ENCODE results near the gene ZNF732. TPM values are rescaled to one million over a fixed set of nuclear protein-coding genes. Genes with fewer than 3 reads are reported as not detected.
"Not testable (repeated sequence)": the region's sequence is repeated elsewhere in the genome, so short reads cannot be mapped to it uniquely, and the experiment has no call there.

ZNF732 gene
- polyA plus RNA-seq, 4 donors = 0.06 to 1.2 TPM; not detected in 2

DNA sequence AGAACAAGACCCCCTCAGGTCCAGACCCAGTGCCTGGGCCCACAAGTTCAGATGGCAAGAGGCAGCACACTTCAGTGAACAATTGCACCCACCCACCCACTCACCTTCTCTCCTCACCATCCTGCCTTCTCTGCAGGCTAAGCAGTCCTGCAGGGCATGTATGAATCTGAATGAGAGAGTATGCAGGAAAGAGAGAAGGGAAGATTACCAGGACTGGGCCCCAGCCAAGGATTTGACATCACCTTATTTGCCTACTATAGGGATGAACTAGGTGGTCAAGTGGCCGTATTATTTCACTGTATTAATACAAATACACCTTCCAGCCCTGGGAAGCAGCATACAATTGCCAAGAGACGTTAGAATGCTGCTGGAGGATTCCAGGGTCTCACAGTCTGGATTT lies 30.2 kb upstream of the ZNF732 start:
- Histone ChIP-seq H3K27ac (ENCODE audit: low read depth in 1 of 3, low read length in 2 of 3) (no peak overlapping the region), H3K27me3 (ENCODE audit: control insufficient read depth in 3 of 3, insufficient read depth in 3 of 3, low read length in 3 of 3) (no peaks in the 10 kb centered on the region), H3K4me3 (ENCODE audit: low read depth in 1 of 3, low read length in 3 of 3) (no peak overlapping the region), H3K9me3 (ENCODE audit: control insufficient read depth in 2 of 2, insufficient read depth in 1 of 2, low read depth in 1 of 2, low read length in 1 of 2) (peaks cover 1 to 13% of the 10 kb centered on the region in 2 donors), H3K36me3 (ENCODE audit: control insufficient read depth in 3 of 3, insufficient read depth in 2 of 3, low read depth in 1 of 3, low read length in 3 of 3) (peaks cover 0 to 2% (median 0%) of the 10 kb centered on the region in 3 donors), H3K4me1 (ENCODE audit: control insufficient read depth in 3 of 3, insufficient read depth in 2 of 3, low read depth in 1 of 3, low read length in 2 of 3) (peaks cover 0 to 7% (median 2%) of the 10 kb centered on the region in 3 donors)
- DNase-seq (no peak), FAIRE-seq (no peak)
- 84 to 94% (median 93%) methylated on average over 2 of the region's 2 CpGs for WGBS, 3 donors

DNA sequence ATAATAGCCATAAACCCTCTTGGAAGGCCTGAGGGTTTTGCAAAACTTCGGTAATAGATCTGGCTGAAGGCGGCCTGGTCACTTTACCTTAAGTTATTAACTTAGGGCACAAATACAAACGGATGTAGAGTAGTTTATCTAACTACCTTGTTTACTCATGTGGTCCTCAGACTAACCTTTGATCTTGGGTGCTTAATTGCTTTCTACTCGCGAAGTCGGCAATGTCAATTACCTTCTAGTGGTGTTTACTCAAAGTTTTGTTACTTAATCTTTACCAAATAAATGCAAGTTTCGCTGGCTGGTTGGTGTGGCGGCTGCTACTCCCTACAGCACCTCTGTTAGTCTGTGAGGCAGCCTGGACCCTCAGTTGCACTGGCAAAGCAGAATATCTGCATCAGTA lies 23.5 kb upstream of the ZNF732 start:
- Histone ChIP-seq H3K36me3 (ENCODE audit: control insufficient read depth in 3 of 3, insufficient read depth in 2 of 3, low read depth in 1 of 3, low read length in 3 of 3) (peaks cover 0 to 2% (median 0%) of the 10 kb centered on the region in 3 donors), H3K4me1 (ENCODE audit: control insufficient read depth in 3 of 3, insufficient read depth in 2 of 3, low read depth in 1 of 3, low read length in 2 of 3) (no peaks in the 10 kb centered on the region), H3K9me3 (ENCODE audit: control insufficient read depth in 2 of 2, insufficient read depth in 1 of 2, low read depth in 1 of 2, low read length in 1 of 2) (peaks cover 1 to 37% of the 10 kb centered on the region in 2 donors), H3K27ac (ENCODE audit: low read depth in 1 of 3, low read length in 2 of 3) (no peak overlapping the region), H3K4me3 (ENCODE audit: low read depth in 1 of 3, low read length in 3 of 3) (no peak overlapping the region), H3K27me3 (ENCODE audit: control insufficient read depth in 3 of 3, insufficient read depth in 3 of 3, low read length in 3 of 3) (no peaks in the 10 kb centered on the region)
- DNase-seq = no peak
- FAIRE-seq = no peak
- 36 to 71% (median 61%) methylated on average over 8 of the region's 8 CpGs for WGBS, 3 donors

DNA sequence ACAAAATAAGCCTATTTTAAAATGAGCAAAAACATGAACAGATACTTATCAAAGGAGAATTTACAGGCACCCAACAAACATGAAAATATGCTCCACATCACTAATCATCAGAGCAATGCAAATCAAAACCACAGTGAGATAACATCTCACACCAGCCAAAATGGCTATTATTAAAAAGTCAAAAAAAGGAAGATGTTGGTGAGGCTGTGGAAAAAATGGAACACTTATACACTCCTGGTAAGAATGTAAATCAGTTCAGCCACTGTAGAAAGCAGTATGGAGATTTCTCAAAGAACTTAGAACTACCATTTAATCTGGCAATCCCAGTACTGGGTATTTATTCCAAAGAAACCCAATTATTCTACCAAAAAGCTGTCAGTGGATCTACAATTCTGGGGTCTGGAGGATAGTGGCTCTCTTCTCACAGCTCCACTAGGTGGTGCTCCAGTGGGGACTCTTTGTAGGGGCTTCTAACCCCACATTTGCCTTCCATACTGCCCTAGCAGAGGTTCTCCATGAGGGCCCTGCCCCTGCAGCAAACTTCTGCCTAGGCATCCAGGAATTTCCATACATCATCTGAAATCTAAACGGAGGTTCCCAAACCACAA lies 9.1 kb upstream of the ZNF732 start:
- Histone ChIP-seq H3K4me1 (ENCODE audit: control insufficient read depth in 3 of 3, insufficient read depth in 2 of 3, low read depth in 1 of 3, low read length in 2 of 3) (no peaks in the 10 kb centered on the region), H3K4me3 (ENCODE audit: low read depth in 1 of 3, low read length in 3 of 3) (no peak overlapping the region), H3K27me3 (ENCODE audit: control insufficient read depth in 3 of 3, insufficient read depth in 3 of 3, low read length in 3 of 3) (no peaks in the 10 kb centered on the region), H3K27ac (ENCODE audit: low read depth in 1 of 3, low read length in 2 of 3) (no peak overlapping the region), H3K36me3 (ENCODE audit: control insufficient read depth in 3 of 3, insufficient read depth in 2 of 3, low read depth in 1 of 3, low read length in 3 of 3) (no peaks in the 10 kb centered on the region), H3K9me3 (ENCODE audit: control insufficient read depth in 2 of 2, insufficient read depth in 1 of 2, low read depth in 1 of 2, low read length in 1 of 2) (peaks cover 0 to 39% of the 10 kb centered on the region in 2 donors)
- FAIRE-seq (no peak), DNase-seq (no peak)
- 80 to 97% (median 88%) methylated on average over 1 of the region's 1 CpG for WGBS, 3 donors

DNA sequence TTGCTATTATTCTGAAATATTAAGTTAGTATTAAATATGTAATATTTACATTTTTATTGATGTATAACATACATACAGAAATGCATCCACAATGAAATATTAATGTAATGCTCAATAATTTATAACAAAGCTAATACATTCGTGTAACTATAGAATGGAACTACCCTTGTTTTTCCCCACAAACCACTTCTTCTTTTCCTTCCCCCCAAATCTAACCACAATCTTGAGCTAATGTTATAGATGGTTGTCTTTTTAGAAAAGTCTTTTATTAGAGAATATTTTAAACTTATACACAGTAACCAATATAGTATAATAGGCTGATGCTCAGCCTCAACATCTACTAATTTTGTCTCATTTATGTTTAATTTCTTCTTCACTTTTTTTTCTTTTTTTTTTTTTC lies 4.5 kb upstream of the ZNF732 start:
- H3K36me3 ChIP-seq (ENCODE audit: control insufficient read depth in 3 of 3, insufficient read depth in 2 of 3, low read depth in 1 of 3, low read length in 3 of 3) = no peaks in the 10 kb centered on the region
- H3K9me3 ChIP-seq (ENCODE audit: control insufficient read depth in 2 of 2, insufficient read depth in 1 of 2, low read depth in 1 of 2, low read length in 1 of 2) = peaks cover 0 to 21% of the 10 kb centered on the region in 2 donors
- 71 to 79% (median 74%) methylated on average over 1 of the region's 1 CpG for WGBS, 3 donors
- no peak overlapping the region for H3K27ac ChIP-seq (ENCODE audit: low read depth in 1 of 3, low read length in 2 of 3)
- no peak overlapping the region for H3K4me3 ChIP-seq (ENCODE audit: low read depth in 1 of 3, low read length in 3 of 3)
- H3K4me1 ChIP-seq (ENCODE audit: control insufficient read depth in 3 of 3, insufficient read depth in 2 of 3, low read depth in 1 of 3, low read length in 2 of 3) = no peaks in the 10 kb centered on the region
- DNase-seq (no peak), FAIRE-seq (no peak)
- H3K27me3 ChIP-seq (ENCODE audit: control insufficient read depth in 3 of 3, insufficient read depth in 3 of 3, low read length in 3 of 3) = peaks cover 0 to 11% (median 3%) of the 10 kb centered on the region in 3 donors

DNA sequence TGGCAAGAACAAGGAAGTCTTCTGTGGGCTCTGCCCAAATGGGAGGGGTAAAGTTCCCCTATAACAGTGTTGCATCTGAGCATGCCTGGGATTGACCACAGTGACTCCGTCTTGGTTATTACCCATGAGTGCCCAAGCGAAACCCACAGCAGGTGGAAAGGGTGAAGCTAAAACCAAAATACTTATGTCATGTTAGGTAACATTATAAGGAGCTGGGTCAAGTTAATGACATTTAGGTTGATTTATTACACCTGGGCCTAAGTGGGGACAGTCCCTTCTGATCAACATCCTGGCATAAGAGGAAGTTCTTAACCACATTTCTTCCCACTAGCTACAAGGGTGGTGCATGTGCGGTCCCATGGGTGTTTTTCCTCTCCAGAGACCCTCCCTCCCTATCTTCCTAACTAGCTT lies 1.3 kb upstream of the ZNF732 start:
- no peaks in the 10 kb centered on the region for H3K36me3 ChIP-seq (ENCODE audit: control insufficient read depth in 3 of 3, insufficient read depth in 2 of 3, low read depth in 1 of 3, low read length in 3 of 3)
- no peak overlapping the region for H3K4me3 ChIP-seq (ENCODE audit: low read depth in 1 of 3, low read length in 3 of 3)
- H3K4me1 ChIP-seq (ENCODE audit: control insufficient read depth in 3 of 3, insufficient read depth in 2 of 3, low read depth in 1 of 3, low read length in 2 of 3) = no peaks in the 10 kb centered on the region
- no peak for FAIRE-seq
- H3K27me3 ChIP-seq (ENCODE audit: control insufficient read depth in 3 of 3, insufficient read depth in 3 of 3, low read length in 3 of 3) = peaks cover 0 to 19% (median 3%) of the 10 kb centered on the region in 3 donors
- peaks cover 0 to 16% of the 10 kb centered on the region in 2 donors for H3K9me3 ChIP-seq (ENCODE audit: control insufficient read depth in 2 of 2, insufficient read depth in 1 of 2, low read depth in 1 of 2, low read length in 1 of 2)
- WGBS, 3 donors = 63 to 79% (median 69%) methylated on average over 3 of the region's 3 CpGs
- H3K27ac ChIP-seq (ENCODE audit: low read depth in 1 of 3, low read length in 2 of 3) = no peak overlapping the region
- DNase-seq = no peak

DNA sequence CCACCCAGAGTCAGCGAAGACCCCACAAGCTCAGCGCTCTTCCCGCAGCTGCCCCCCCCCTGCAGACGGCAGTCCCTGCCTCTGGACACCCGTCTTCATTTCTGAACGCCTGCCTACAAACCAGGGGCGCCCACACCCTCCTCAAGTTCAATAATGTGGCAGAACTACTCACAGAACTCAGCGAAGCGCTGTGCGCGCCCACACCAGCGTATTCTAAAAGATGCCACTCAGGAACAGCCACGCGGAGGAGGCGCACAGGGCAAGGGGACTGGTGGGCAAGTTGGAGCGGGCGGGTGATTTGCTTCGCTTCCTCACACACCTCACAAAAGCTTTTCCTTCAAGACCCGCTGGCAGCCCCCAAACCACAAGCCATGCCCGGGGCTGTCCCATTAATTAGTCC lies 758 bp downstream of the ZNF732 start:
- WGBS, 3 donors = 20 to 43% (median 38%) methylated on average over 19 to 20 of the region's 20 CpGs
- not testable (repeated sequence) for H3K36me3 ChIP-seq (ENCODE audit: control insufficient read depth in 3 of 3, insufficient read depth in 2 of 3, low read depth in 1 of 3, low read length in 3 of 3); H3K4me1 ChIP-seq (ENCODE audit: control insufficient read depth in 3 of 3, insufficient read depth in 2 of 3, low read depth in 1 of 3, low read length in 2 of 3); FAIRE-seq; DNase-seq; H3K27ac ChIP-seq (ENCODE audit: low read depth in 1 of 3, low read length in 2 of 3)
- Histone ChIP-seq H3K27me3 (ENCODE audit: control insufficient read depth in 3 of 3, insufficient read depth in 3 of 3, low read length in 3 of 3) (peaks cover 0 to 19% (median 3%) of the 10 kb centered on the region in 3 donors), H3K9me3 (ENCODE audit: control insufficient read depth in 2 of 2, insufficient read depth in 1 of 2, low read depth in 1 of 2, low read length in 1 of 2) (peaks cover 0 to 16% of the 10 kb centered on the region in 2 donors), H3K4me3 (ENCODE audit: low read depth in 1 of 3, low read length in 3 of 3) (peak overlapping the region in 1 of 3 donors; percentile 55)

DNA sequence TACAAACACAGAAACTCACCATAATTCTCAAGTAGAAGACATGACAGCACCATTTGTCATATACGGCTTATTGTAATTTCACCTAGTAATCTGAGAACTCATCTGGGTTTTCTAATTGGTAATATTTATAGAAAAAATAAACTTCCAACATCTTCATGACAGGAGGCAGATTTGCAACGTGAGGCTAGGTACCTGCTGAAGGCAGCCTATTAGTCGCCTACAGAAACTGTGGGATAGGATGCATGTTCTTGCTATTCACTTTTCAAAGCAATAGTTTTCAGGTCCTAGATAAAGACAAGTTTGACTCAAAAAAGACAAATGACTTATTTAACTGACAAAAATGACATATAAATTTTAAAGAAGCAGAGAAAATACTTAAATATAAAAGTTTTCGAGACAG lies 2.9 kb downstream of the ZNF732 start:
- peaks cover 0 to 19% (median 3%) of the 10 kb centered on the region in 3 donors for H3K27me3 ChIP-seq (ENCODE audit: control insufficient read depth in 3 of 3, insufficient read depth in 3 of 3, low read length in 3 of 3)
- DNase-seq = no peak
- H3K4me3 ChIP-seq (ENCODE audit: low read depth in 1 of 3, low read length in 3 of 3) = no peak overlapping the region
- H3K27ac ChIP-seq (ENCODE audit: low read depth in 1 of 3, low read length in 2 of 3) = no peak overlapping the region
- no peak for FAIRE-seq
- no peaks in the 10 kb centered on the region for H3K4me1 ChIP-seq (ENCODE audit: control insufficient read depth in 3 of 3, insufficient read depth in 2 of 3, low read depth in 1 of 3, low read length in 2 of 3)
- no peaks in the 10 kb centered on the region for H3K36me3 ChIP-seq (ENCODE audit: control insufficient read depth in 3 of 3, insufficient read depth in 2 of 3, low read depth in 1 of 3, low read length in 3 of 3)
- H3K9me3 ChIP-seq (ENCODE audit: control insufficient read depth in 2 of 2, insufficient read depth in 1 of 2, low read depth in 1 of 2, low read length in 1 of 2) = peaks cover 0 to 24% of the 10 kb centered on the region in 2 donors
- 91 to 98% (median 95%) methylated on average over 4 of the region's 4 CpGs for WGBS, 3 donors

DNA sequence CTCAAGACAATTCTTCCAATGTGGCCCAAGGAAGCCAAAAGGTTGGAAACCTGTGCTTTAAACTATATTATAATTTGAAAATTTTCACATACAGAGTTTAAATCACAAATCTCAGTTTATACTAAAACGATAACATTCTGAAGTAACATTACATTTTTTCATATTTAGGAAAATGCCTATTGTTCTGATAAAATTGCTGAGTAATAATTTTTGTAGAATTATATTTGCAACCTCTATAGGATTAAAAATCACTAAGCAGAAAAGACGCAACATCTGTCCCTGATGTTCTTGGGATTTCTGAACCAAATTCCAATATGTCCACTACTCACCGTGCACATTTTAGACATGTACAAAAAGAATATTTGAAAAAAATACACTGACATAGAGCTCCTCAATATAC lies 10.5 kb downstream of the ZNF732 start:
- no peak overlapping the region for H3K4me3 ChIP-seq (ENCODE audit: low read depth in 1 of 3, low read length in 3 of 3)
- 93 to 97% (median 96%) methylated on average over 3 of the region's 3 CpGs for WGBS, 3 donors
- H3K9me3 ChIP-seq (ENCODE audit: control insufficient read depth in 2 of 2, insufficient read depth in 1 of 2, low read depth in 1 of 2, low read length in 1 of 2) = peaks cover 0 to 31% of the 10 kb centered on the region in 2 donors
- DNase-seq = no peak
- H3K4me1 ChIP-seq (ENCODE audit: control insufficient read depth in 3 of 3, insufficient read depth in 2 of 3, low read depth in 1 of 3, low read length in 2 of 3) = no peaks in the 10 kb centered on the region
- H3K27ac ChIP-seq (ENCODE audit: low read depth in 1 of 3, low read length in 2 of 3) = no peak overlapping the region
- H3K27me3 ChIP-seq (ENCODE audit: control insufficient read depth in 3 of 3, insufficient read depth in 3 of 3, low read length in 3 of 3) = no peaks in the 10 kb centered on the region
- no peaks in the 10 kb centered on the region for H3K36me3 ChIP-seq (ENCODE audit: control insufficient read depth in 3 of 3, insufficient read depth in 2 of 3, low read depth in 1 of 3, low read length in 3 of 3)
- FAIRE-seq = no peak

DNA sequence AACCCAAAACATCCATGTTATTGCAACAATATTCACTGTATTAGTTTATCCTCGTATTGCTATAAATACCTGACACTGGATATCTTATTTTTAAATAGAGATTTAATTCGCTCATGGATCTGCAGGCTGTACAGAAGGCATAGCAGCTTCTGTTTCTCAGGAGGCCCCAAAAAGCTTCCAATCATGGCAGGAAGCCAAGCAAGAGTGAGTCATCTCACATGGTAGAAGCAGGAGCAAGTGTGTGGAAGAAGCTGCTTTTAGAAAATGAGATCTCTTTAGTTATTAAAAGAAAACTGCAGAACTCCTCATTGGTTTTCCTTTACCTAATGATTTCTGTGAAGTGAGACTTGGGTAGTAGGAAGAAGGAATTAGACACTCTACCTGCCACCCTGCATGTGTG lies 16.4 kb downstream of the ZNF732 start:
- no peak overlapping the region for H3K27ac ChIP-seq (ENCODE audit: low read depth in 1 of 3, low read length in 2 of 3)
- FAIRE-seq (no peak), DNase-seq (no peak)
- WGBS, 3 donors = 73 to 92% (median 82%) methylated on average over 2 of the region's 2 CpGs
- peaks cover 0 to 27% of the 10 kb centered on the region in 2 donors for H3K9me3 ChIP-seq (ENCODE audit: control insufficient read depth in 2 of 2, insufficient read depth in 1 of 2, low read depth in 1 of 2, low read length in 1 of 2)
- no peaks in the 10 kb centered on the region for H3K4me1 ChIP-seq (ENCODE audit: control insufficient read depth in 3 of 3, insufficient read depth in 2 of 3, low read depth in 1 of 3, low read length in 2 of 3)
- no peak overlapping the region for H3K4me3 ChIP-seq (ENCODE audit: low read depth in 1 of 3, low read length in 3 of 3)
- H3K36me3 ChIP-seq (ENCODE audit: control insufficient read depth in 3 of 3, insufficient read depth in 2 of 3, low read depth in 1 of 3, low read length in 3 of 3) = no peaks in the 10 kb centered on the region
- H3K27me3 ChIP-seq (ENCODE audit: control insufficient read depth in 3 of 3, insufficient read depth in 3 of 3, low read length in 3 of 3) = no peaks in the 10 kb centered on the region

Measured in small intestine (tissue), 7 donors.